Measurements from ENCODE around the gene DBN1.

DBN1 gene

DNA sequence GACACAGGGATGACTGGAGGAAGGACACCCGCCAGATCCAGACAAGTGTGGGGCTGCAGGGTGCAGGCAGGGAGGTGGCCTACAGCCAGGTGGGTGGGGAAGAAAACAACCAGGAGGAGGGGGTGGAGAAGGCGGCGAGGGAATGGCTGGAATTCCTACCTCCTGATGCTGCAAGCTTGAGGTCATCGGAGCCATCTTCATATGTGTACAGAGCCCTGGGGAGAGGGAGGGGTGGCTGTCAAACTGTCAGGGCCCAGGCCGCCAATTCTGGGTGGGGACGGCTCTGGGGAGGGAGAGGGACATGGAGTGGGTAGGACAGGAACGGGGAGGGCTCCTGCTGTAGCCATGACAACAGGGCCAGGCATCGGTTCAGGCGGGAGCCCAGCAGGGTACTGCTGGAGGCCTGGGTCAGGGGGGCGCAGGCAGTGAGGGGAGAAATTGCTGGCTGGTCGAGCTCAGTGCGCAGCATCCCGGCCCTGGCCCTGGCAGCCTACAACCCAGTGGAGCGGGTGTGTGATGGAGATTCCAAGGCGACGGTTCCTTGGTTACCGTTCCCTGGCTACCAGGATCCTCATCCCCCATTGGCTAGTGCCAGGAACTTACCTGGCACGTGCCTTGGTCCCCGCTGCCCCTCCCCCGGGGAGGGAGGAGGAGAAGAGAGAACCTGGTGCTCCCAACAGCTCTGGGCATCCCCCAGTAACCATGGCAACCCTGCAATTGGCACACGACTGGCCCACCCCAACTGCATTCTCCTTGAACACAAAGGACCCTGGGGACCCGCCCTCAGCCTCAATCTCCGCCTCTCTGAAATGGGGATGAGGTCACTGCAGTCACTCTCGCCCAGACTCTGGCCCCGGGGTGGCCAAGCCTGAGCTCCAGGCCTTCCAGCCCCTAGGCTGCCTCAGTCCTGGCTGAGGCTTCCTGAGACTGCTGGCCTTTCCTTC, 4.5 kb downstream of the DBN1 start:
- Histone ChIP-seq H3K27me3 (ENCODE audit: control insufficient read depth in 1 of 2, insufficient read depth in 2 of 2, low read length in 2 of 2) (no peaks in the 10 kb centered on the region), H3K9ac (ENCODE audit: low read length) (no peak overlapping the region), H3K9me3 (ENCODE audit: low read length) (no peaks in the 10 kb centered on the region), H3K36me3 (ENCODE audit: insufficient read depth, low read length) (peaks cover 22% of the 10 kb centered on the region), H3K27ac (ENCODE audit: low read depth, low read length) (no peak overlapping the region), H3K4me3 (ENCODE audit: low read depth in 1 of 2, low read length in 2 of 2) (no peak overlapping the region), H3K4me1 (ENCODE audit: insufficient read depth, low read length) (peaks cover 25% of the 10 kb centered on the region)

DNA sequence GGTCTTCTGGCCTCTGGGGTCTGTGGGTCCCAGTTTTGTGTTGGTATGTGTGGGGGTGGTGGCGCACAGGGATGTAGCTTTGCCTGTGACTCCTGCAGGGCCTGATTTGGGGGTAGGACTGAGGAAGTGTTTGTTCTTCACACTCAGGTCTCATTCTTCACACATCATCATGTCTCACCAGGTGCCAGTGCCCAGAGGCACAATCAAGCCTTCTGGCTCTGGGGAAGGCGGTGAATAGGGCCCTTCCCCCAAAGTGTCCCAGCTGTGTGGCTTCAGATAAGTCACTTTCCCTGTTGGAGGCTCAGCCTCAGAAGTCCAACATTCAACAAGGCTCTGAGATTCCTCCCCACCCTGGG, 5.1 kb downstream of the DBN1 start:
- Histone ChIP-seq H3K9ac (ENCODE audit: low read length) (no peak overlapping the region), H3K9me3 (ENCODE audit: low read length) (no peaks in the 10 kb centered on the region), H3K4me1 (ENCODE audit: insufficient read depth, low read length) (peaks cover 24% of the 10 kb centered on the region), H3K27ac (ENCODE audit: low read depth, low read length) (peak overlapping the region; percentile 32), H3K27me3 (ENCODE audit: control insufficient read depth in 1 of 2, insufficient read depth in 2 of 2, low read length in 2 of 2) (no peaks in the 10 kb centered on the region), H3K4me3 (ENCODE audit: low read depth in 1 of 2, low read length in 2 of 2) (no peak overlapping the region), H3K36me3 (ENCODE audit: insufficient read depth, low read length) (peaks cover 22% of the 10 kb centered on the region)

DNA sequence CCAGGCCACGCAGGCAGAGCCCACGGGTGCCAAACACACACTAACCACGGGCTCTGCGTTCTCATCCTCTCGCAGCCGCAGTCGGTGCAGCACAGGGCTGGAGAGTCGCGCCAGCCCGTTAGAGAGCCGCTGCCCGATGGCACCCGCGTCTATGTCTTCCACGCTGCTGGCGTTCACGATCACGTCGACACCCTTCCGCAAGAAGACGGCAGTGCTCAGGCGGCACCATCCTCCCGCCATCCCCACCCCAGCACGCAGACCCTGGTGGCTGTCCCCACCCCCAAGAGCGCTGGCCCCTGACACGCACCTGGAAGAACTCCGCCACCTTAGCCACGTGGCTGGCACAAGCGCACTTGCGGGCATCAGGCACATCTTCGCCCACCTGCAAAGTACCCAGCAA, 6.0 kb downstream of the DBN1 start:
- Histone ChIP-seq H3K36me3 (ENCODE audit: insufficient read depth, low read length) (peaks cover 22% of the 10 kb centered on the region), H3K4me1 (ENCODE audit: insufficient read depth, low read length) (peaks cover 24% of the 10 kb centered on the region), H3K9me3 (ENCODE audit: low read length) (no peaks in the 10 kb centered on the region), H3K27me3 (ENCODE audit: control insufficient read depth in 1 of 2, insufficient read depth in 2 of 2, low read length in 2 of 2) (no peaks in the 10 kb centered on the region), H3K27ac (ENCODE audit: low read depth, low read length) (no peak overlapping the region), H3K4me3 (ENCODE audit: low read depth in 1 of 2, low read length in 2 of 2) (no peak overlapping the region), H3K9ac (ENCODE audit: low read length) (no peak overlapping the region)

DNA sequence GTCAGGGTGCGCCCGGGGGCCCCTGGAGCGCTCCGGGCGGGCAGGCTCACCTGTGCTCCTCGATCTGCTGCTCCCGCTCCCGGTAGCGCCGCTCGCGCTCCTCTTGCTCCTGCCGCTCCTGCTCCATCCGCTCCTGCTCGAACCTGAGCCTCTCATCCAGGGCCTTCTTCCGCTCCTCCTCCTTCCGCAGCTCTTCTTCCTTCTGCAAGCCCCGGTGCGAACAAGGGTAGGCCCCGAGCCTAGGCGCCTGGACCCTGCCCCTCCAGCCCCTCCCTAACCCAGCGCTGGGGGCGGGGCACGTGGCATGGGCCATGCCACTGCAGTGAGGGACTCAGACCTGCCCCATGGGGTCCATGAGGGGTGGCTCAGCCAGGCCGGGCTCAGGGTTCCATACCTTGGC, 6.6 kb downstream of the DBN1 start:
- H3K36me3 ChIP-seq (ENCODE audit: insufficient read depth, low read length), result peaks cover 22% of the 10 kb centered on the region
- no peaks in the 10 kb centered on the region for H3K9me3 ChIP-seq (ENCODE audit: low read length)
- H3K4me1 ChIP-seq (ENCODE audit: insufficient read depth, low read length), result peaks cover 20% of the 10 kb centered on the region
- no peak overlapping the region for H3K27ac ChIP-seq (ENCODE audit: low read depth, low read length)
- H3K9ac ChIP-seq (ENCODE audit: low read length), result no peak overlapping the region
- H3K4me3 ChIP-seq (ENCODE audit: low read depth in 1 of 2, low read length in 2 of 2), result no peak overlapping the region
- no peaks in the 10 kb centered on the region for H3K27me3 ChIP-seq (ENCODE audit: control insufficient read depth in 1 of 2, insufficient read depth in 2 of 2, low read length in 2 of 2)

DNA sequence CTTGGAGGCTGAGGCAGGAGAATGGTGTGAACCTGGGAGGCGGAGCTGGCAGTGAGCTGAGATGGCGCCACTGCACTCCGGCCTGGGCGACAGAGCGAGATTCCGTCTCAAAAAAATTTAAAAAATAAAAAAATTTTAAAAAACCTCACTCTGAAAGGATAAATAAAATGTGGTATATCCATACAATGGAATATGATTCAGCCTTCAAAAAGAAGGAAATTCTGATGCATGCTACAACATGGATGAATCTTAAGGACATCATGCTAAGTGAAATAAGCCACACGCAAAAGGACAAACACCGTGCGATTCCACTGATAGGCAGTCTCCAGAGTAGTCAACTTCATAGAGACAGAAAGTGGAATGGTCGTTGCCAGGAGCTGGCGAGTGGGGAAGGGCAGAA, 8.4 kb downstream of the DBN1 start:
- Histone ChIP-seq H3K9ac (ENCODE audit: low read length) (no peak overlapping the region), H3K4me1 (ENCODE audit: insufficient read depth, low read length) (peaks cover 2% of the 10 kb centered on the region), H3K9me3 (ENCODE audit: low read length) (no peaks in the 10 kb centered on the region), H3K36me3 (ENCODE audit: insufficient read depth, low read length) (peaks cover 26% of the 10 kb centered on the region), H3K27me3 (ENCODE audit: control insufficient read depth in 1 of 2, insufficient read depth in 2 of 2, low read length in 2 of 2) (no peaks in the 10 kb centered on the region), H3K27ac (ENCODE audit: low read depth, low read length) (no peak overlapping the region), H3K4me3 (ENCODE audit: low read depth in 1 of 2, low read length in 2 of 2) (no peak overlapping the region)

DNA sequence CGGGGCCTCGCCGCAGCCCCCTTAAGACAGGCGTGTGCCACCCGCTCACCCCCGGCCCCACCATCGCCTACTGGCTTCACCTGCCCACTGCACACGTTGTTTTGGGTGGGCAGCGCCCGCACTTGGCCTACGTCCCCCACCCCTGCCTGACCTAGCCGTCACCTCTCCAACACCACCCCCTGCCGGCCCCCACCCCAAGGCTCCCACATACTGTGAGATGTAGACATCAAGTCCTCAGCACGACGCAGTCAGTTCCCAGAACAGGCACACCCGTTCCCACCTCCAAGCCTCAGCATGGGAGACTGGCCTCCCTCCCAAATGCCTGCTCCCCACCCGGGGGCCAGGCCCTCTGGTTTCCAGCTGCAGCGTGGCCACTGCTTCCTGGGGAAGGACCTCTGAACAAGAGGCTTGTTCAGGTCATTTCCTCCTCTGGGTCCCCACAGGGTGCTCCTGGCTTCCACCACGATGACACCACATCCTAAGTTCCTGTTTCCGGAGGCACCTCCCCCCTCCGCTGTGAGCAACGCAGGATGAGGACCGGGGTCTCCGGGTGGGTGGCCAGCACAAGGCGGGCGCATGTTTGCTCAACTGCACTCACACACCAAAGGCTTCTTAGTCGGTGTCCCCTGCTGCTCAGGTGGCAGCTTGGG, 11.3 kb downstream of the DBN1 start:
- no peak overlapping the region for H3K27ac ChIP-seq (ENCODE audit: low read depth, low read length)
- no peaks in the 10 kb centered on the region for H3K27me3 ChIP-seq (ENCODE audit: control insufficient read depth in 1 of 2, insufficient read depth in 2 of 2, low read length in 2 of 2)
- H3K4me1 ChIP-seq (ENCODE audit: insufficient read depth, low read length), result peaks cover 4% of the 10 kb centered on the region
- H3K9ac ChIP-seq (ENCODE audit: low read length), result no peak overlapping the region
- H3K9me3 ChIP-seq (ENCODE audit: low read length), result no peaks in the 10 kb centered on the region
- peaks cover 42% of the 10 kb centered on the region for H3K36me3 ChIP-seq (ENCODE audit: insufficient read depth, low read length)
- no peak overlapping the region for H3K4me3 ChIP-seq (ENCODE audit: low read depth in 1 of 2, low read length in 2 of 2)

DNA sequence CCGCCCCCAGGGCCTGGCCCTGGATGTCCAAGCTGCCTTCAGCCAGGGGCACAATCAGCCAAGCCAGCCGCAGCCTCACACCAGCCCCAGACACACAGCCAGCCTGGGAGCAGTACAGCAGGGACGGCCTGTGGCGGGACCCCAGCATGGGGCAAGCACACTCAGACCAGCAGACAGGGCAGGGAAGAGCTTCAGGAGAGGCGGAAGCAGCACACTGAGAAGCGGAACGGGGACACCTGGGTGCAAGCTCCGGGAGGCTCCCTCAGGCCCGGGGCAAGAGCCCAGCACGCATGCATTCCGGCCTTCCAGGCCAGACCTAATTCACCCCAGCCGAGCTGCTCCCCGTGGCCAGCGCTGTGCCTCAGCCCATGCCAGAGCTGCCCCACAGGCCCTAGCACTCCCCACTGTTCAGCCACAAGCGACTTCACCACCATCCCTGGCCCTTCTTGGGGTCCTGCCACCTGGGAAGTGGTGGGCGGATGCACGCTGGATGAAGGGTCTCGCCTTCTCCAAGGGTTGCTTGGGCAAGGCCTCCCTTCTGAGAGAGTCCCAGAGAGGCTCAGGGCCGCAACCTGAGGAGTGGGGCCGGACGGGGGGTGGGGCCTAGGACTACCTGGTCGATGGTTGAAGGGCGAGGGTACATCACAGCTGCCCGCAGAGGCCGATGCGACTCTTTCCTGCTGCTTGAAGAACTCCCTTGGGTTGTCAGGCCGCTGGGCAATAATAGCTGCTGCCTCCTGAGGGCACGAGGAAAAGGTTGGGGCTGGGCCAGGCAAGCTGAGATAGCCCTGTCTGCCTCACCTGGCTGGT, 13.4 kb downstream of the DBN1 start:
- Histone ChIP-seq H3K9me3 (ENCODE audit: low read length) (no peaks in the 10 kb centered on the region), H3K4me3 (ENCODE audit: low read depth in 1 of 2, low read length in 2 of 2) (no peak overlapping the region), H3K27ac (ENCODE audit: low read depth, low read length) (no peak overlapping the region), H3K27me3 (ENCODE audit: control insufficient read depth in 1 of 2, insufficient read depth in 2 of 2, low read length in 2 of 2) (no peaks in the 10 kb centered on the region), H3K4me1 (ENCODE audit: insufficient read depth, low read length) (peaks cover 11% of the 10 kb centered on the region), H3K36me3 (ENCODE audit: insufficient read depth, low read length) (peaks cover 24% of the 10 kb centered on the region), H3K9ac (ENCODE audit: low read length) (no peak overlapping the region)

DNA sequence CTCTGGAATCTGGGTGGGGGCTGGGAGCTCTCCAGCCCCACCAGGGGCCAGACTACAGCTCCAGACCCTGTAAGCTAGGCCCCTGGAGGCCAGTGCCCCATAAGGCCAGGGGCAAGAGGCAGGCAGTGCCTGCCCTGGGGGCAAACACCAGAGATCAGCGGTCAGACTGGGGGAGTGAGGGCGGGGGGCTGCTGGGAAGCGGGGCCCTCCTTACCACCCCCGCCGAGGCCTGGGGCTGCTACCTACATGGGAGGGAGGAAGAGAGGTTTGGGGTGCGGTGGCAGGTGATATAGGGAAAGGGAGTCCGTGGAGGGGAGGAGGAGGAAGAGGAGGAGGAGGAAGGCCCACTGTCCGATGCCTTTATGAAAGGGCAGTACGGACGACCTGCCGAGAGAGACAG, 14.1 kb downstream of the DBN1 start:
- H3K4me1 ChIP-seq (ENCODE audit: insufficient read depth, low read length), result peaks cover 11% of the 10 kb centered on the region
- no peaks in the 10 kb centered on the region for H3K9me3 ChIP-seq (ENCODE audit: low read length)
- no peak overlapping the region for H3K27ac ChIP-seq (ENCODE audit: low read depth, low read length)
- H3K36me3 ChIP-seq (ENCODE audit: insufficient read depth, low read length), result peaks cover 24% of the 10 kb centered on the region
- no peaks in the 10 kb centered on the region for H3K27me3 ChIP-seq (ENCODE audit: control insufficient read depth in 1 of 2, insufficient read depth in 2 of 2, low read length in 2 of 2)
- H3K9ac ChIP-seq (ENCODE audit: low read length), result no peak overlapping the region
- no peak overlapping the region for H3K4me3 ChIP-seq (ENCODE audit: low read depth in 1 of 2, low read length in 2 of 2)

DNA sequence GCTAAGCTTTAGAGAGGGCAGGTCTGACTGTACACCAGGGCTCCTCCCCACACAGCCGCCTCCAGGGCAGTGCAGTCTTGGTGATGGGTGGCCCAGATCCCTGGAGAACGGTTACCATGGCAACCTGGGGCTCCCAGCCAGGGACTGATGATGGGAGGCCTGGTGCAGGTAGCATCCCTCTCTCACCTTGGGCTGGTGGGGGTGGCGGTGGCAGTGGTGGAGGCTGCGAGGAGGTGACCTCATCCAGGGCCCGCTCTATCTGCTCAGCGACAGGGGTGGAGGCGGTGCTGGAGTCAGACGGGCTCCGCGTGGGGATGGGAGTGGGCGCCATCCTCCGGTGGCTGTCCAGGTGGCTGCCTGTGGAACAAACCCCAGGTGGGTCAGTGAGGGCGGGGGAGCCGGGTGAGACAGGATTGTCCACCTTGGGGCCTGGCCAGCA, 14.5 kb downstream of the DBN1 start:
- H3K4me1 ChIP-seq (ENCODE audit: insufficient read depth, low read length), result peaks cover 14% of the 10 kb centered on the region
- peaks cover 24% of the 10 kb centered on the region for H3K36me3 ChIP-seq (ENCODE audit: insufficient read depth, low read length)
- H3K27ac ChIP-seq (ENCODE audit: low read depth, low read length), result no peak overlapping the region
- H3K9ac ChIP-seq (ENCODE audit: low read length), result no peak overlapping the region
- no peaks in the 10 kb centered on the region for H3K9me3 ChIP-seq (ENCODE audit: low read length)
- H3K27me3 ChIP-seq (ENCODE audit: control insufficient read depth in 1 of 2, insufficient read depth in 2 of 2, low read length in 2 of 2), result no peaks in the 10 kb centered on the region
- no peak overlapping the region for H3K4me3 ChIP-seq (ENCODE audit: low read depth in 1 of 2, low read length in 2 of 2)

DNA sequence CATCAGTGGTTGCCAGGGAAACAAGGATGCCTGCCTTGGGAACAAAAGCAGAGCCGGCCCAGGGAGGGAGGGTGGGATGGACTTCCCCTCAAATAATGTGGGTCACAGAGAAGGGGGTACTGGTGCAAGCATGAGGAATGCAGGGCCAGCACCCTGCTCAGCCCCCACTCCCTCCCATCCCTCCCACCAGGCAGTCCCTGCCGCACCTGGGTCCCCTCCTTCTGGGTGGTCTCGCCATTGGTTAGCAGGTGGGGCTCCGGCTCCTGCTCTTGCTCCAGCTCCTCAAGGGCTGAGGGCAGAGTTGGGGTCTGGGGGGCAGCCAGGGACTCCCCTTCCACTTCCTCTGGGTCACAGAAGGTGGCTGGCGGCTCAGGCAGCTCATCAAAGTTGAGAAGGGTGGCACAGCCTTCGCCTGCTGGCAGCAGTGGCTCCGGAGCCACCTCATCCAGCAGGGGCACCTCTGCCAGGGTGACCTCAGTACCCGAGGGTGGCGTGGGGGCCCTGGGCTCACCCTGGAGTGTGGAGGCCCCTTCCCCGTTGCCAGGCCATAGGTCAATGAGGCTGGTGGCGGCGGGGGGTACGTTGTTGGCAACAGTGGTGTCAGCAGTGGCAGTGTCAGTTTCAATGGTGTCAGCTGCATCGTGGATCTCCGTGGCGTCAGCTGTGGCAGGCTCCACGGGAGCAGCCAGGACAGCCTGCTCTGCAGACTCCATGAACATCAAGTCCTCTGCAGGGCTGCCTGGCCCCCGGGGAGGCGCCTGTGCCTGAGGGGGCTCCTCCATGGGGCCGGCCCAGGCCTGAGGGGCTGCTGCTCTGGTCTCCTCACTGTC, 15.4 kb downstream of the DBN1 start:
- H3K9me3 ChIP-seq (ENCODE audit: low read length), result no peaks in the 10 kb centered on the region
- H3K4me3 ChIP-seq (ENCODE audit: low read depth in 1 of 2, low read length in 2 of 2), result no peak overlapping the region
- no peak overlapping the region for H3K9ac ChIP-seq (ENCODE audit: low read length)
- H3K27me3 ChIP-seq (ENCODE audit: control insufficient read depth in 1 of 2, insufficient read depth in 2 of 2, low read length in 2 of 2), result peaks cover 2 to 5% of the 10 kb centered on the region in 2 donors
- no peak overlapping the region for H3K27ac ChIP-seq (ENCODE audit: low read depth, low read length)
- H3K36me3 ChIP-seq (ENCODE audit: insufficient read depth, low read length), result peaks cover 24% of the 10 kb centered on the region
- peaks cover 18% of the 10 kb centered on the region for H3K4me1 ChIP-seq (ENCODE audit: insufficient read depth, low read length)
